KOPT-K1 (cell line): ENCODE measurements around the gene CDK5R2.

Experiments
- H3K27ac ChIP-seq: fragments of 200-600 bp; sonication (generic); 2 replicates; pipeline ENCODE4 v1.5.1; 2016; ENCODE audit warnings: antibody characterized with exemption, mild to moderate bottlenecking, low read depth, low read length; ENCODE audit not compliant: poor library complexity, severe bottlenecking
- H3K36me3 ChIP-seq: fragments of 200-600 bp; sonication (generic); 2 replicates; pipeline ENCODE4 v1.5.1; 2017; ENCODE audit warnings: antibody characterized with exemption, mild to moderate bottlenecking, low read length, moderate library complexity; ENCODE audit not compliant: insufficient read depth
- H3K9me3 ChIP-seq: fragments of 200-600 bp; sonication (generic); 2 replicates; pipeline ENCODE4 v1.5.1; 2017; ENCODE audit warnings: antibody characterized with exemption, low read length, mild to moderate bottlenecking; ENCODE audit not compliant: insufficient read depth, poor library complexity, severe bottlenecking

The CDK5R2 gene

GRCh38 chr2:218992196-218992595, 32.7 kb downstream of the CDK5R2 start:
- Histone ChIP-seq H3K27ac (no peak overlapping the region), H3K36me3 (no peaks in the 10 kb centered on the region), H3K9me3 (no peaks in the 10 kb centered on the region)

- Histone ChIP-seq H3K36me3 (no peaks in the 10 kb centered on the region), H3K27ac (no peak overlapping the region), H3K9me3 (no peaks in the 10 kb centered on the region)
These were observed 33.4 kb downstream of the CDK5R2 start for GRCh38 chr2:218992703-218993344.

GRCh38 chr2:218993345-218994315, 34.2 kb downstream of the CDK5R2 start, which contains the start of gene CRYBA2:
CRYBA2 (minus strand) TSS chr2:218993422; CDS start chr2:218993176, 246 bp downstream.
- Histone ChIP-seq H3K27ac (no peak within 1 kb of the TSS), H3K9me3 (no peaks in the 10 kb centered on the region), H3K36me3 (no peaks in the 10 kb centered on the region)

- Histone ChIP-seq H3K9me3 (no peaks in the 10 kb centered on the region), H3K36me3 (no peaks in the 10 kb centered on the region), H3K27ac (no peak overlapping the region)
These were observed 36.1 kb downstream of the CDK5R2 start for GRCh38 chr2:218995561-218995960.

GRCh38 chr2:218995972-218996711, 36.7 kb downstream of the CDK5R2 start:
- no peak overlapping the region for H3K27ac ChIP-seq
- H3K36me3 ChIP-seq = no peaks in the 10 kb centered on the region
- H3K9me3 ChIP-seq = no peaks in the 10 kb centered on the region

- Histone ChIP-seq H3K27ac (no peak overlapping the region), H3K9me3 (no peaks in the 10 kb centered on the region), H3K36me3 (no peaks in the 10 kb centered on the region)
These were observed 37.5 kb downstream of the CDK5R2 start for GRCh38 chr2:218996937-218997336.

GRCh38 chr2:218997731-218998130, 38.3 kb downstream of the CDK5R2 start:
- H3K27ac ChIP-seq = no peak overlapping the region
- no peaks in the 10 kb centered on the region for H3K9me3 ChIP-seq
- no peaks in the 10 kb centered on the region for H3K36me3 ChIP-seq

GRCh38 chr2:218998414-218999002, 39.0 kb downstream of the CDK5R2 start:
- Histone ChIP-seq H3K36me3 (no peaks in the 10 kb centered on the region), H3K9me3 (no peaks in the 10 kb centered on the region)

GRCh38 chr2:218999021-218999880, 39.8 kb downstream of the CDK5R2 start:
- H3K27ac ChIP-seq = no peak overlapping the region

More at GRCh38 chr2:218998414-218999002, 39.0 kb downstream of the CDK5R2 start:
- H3K27ac ChIP-seq = no peak overlapping the region

GRCh38 chr2:218999881-219000568, 40.6 kb downstream of the CDK5R2 start:
- Histone ChIP-seq H3K36me3 (no peaks in the 10 kb centered on the region), H3K27ac (no peak overlapping the region), H3K9me3 (no peaks in the 10 kb centered on the region)

More at GRCh38 chr2:218999021-218999880, 39.8 kb downstream of the CDK5R2 start:
- H3K9me3 ChIP-seq = no peaks in the 10 kb centered on the region
- no peaks in the 10 kb centered on the region for H3K36me3 ChIP-seq

GRCh38 chr2:219000569-219000960, 41.1 kb downstream of the CDK5R2 start:
- Histone ChIP-seq H3K27ac (no peak overlapping the region), H3K9me3 (no peaks in the 10 kb centered on the region), H3K36me3 (no peaks in the 10 kb centered on the region)

GRCh38 chr2:219001100-219001576, 41.7 kb downstream of the CDK5R2 start:
- no peak overlapping the region for H3K27ac ChIP-seq
- no peaks in the 10 kb centered on the region for H3K36me3 ChIP-seq
- no peaks in the 10 kb centered on the region for H3K9me3 ChIP-seq

GRCh38 chr2:219001577-219002394, 42.3 kb downstream of the CDK5R2 start:
- H3K36me3 ChIP-seq = no peaks in the 10 kb centered on the region
- H3K27ac ChIP-seq = no peak overlapping the region
- no peaks in the 10 kb centered on the region for H3K9me3 ChIP-seq
